Left ventricle myocardium inferior (tissue), 1 donor: Measurements from ENCODE around the gene VTI1A. TPM values are rescaled to one million over a fixed set of nuclear protein-coding genes. Genes with fewer than 3 reads are reported as not detected.

ENCODE experiments used
- DNase-seq: peaks from one replicate; pipeline ENCODE4 v3.0.0-alpha.2; 2020
- H3K27ac ChIP-seq: fragments of 200-600 bp; replicated peaks from 2 replicates; pipeline ENCODE4 v1.8.0; 2021
- H3K27me3 ChIP-seq: fragments of 200-600 bp; 2 replicates; pipeline ENCODE4 v1.8.0; 2021; ENCODE audit warnings: low read depth
- H3K36me3 ChIP-seq: fragments of 200-600 bp; 2 replicates; pipeline ENCODE4 v1.8.0; 2021
- H3K4me1 ChIP-seq: fragments of 200-600 bp; 2 replicates; pipeline ENCODE4 v1.8.0; 2021
- H3K4me3 ChIP-seq: fragments of 200-600 bp; 2 replicates; pipeline ENCODE4 v1.8.0; 2021; ENCODE audit warnings: mild to moderate bottlenecking, moderate library complexity
- H3K9me3 ChIP-seq: fragments of 200-600 bp; replicated peaks from 2 replicates; pipeline ENCODE4 v1.8.0; 2021
- CTCF ChIP-seq: fragments of 200-600 bp; IDR thresholded peaks from 2 replicates; pipeline ENCODE4 v1.8.0; 2021; ENCODE audit warnings: antibody characterized with exemption, mild to moderate bottlenecking, borderline replicate concordance
- intact Hi-C: fragments of 100-400 bp; cut with micrococcal nuclease; formaldehyde crosslinking; loops from one replicate; pipeline ENCODE4 v1.11.0; 2022
- total RNA-seq: library from RNA; stranded (reverse); fragmentation: NEBNext Ultra II Directional; extraction: Animal tissue kit (Norgen Biotek cat#: 25700); gene quantifications from one replicate; pipeline ENCODE4 v1.2.1, GENCODE V29; 2021
- donor health status: DM: no; HTN: yes; CAD: no; lungs with severe emphysema.

VTI1A gene
- total RNA-seq, 1 donor from 2014 or later = 20.5 TPM

GRCh38 chr10:112735041-112735695, 288.2 kb downstream of the VTI1A start:
- TF ChIP-seq CTCF = no peak
- DNase-seq = no peak
- no peaks in the 10 kb centered on the region for H3K27me3 ChIP-seq
- H3K4me1 ChIP-seq = peaks cover 16% of the 10 kb centered on the region
- H3K4me3 ChIP-seq = no peak overlapping the region
- intact Hi-C loops = no loop called here
- H3K9me3 ChIP-seq = no peaks in the 10 kb centered on the region
- H3K36me3 ChIP-seq = no peaks in the 10 kb centered on the region
- H3K27ac ChIP-seq = no peak overlapping the region

GRCh38 chr10:112738606-112739591, 291.9 kb downstream of the VTI1A start:
- Histone ChIP-seq H3K36me3 (no peaks in the 10 kb centered on the region), H3K9me3 (no peaks in the 10 kb centered on the region), H3K27me3 (no peaks in the 10 kb centered on the region), H3K4me1 (peaks cover 8% of the 10 kb centered on the region), H3K27ac (no peak overlapping the region), H3K4me3 (no peak overlapping the region)
- no peak for DNase-seq
- intact Hi-C loops = no loop called here
- no peak for TF ChIP-seq CTCF

GRCh38 chr10:112739592-112740353, 292.8 kb downstream of the VTI1A start:
- no peak for TF ChIP-seq CTCF
- intact Hi-C loops = no loop called here
- H3K9me3 ChIP-seq = no peaks in the 10 kb centered on the region
- H3K27ac ChIP-seq = no peak overlapping the region
- peaks cover 8% of the 10 kb centered on the region for H3K4me1 ChIP-seq
- H3K36me3 ChIP-seq = no peaks in the 10 kb centered on the region
- no peaks in the 10 kb centered on the region for H3K27me3 ChIP-seq
- H3K4me3 ChIP-seq = no peak overlapping the region
- DNase-seq = no peak

GRCh38 chr10:112741830-112742402, 294.9 kb downstream of the VTI1A start:
- H3K27ac ChIP-seq = no peak overlapping the region
- no peaks in the 10 kb centered on the region for H3K36me3 ChIP-seq
- no peak for TF ChIP-seq CTCF
- H3K4me3 ChIP-seq = no peak overlapping the region
- no peaks in the 10 kb centered on the region for H3K27me3 ChIP-seq
- intact Hi-C loops = no loop called here
- peaks cover 17% of the 10 kb centered on the region for H3K4me1 ChIP-seq
- no peak for DNase-seq
- no peaks in the 10 kb centered on the region for H3K9me3 ChIP-seq
